Prostate gland (tissue), 2 donors: Measurements from ENCODE around the gene MYBPC3. TPM values are rescaled to one million over a fixed set of nuclear protein-coding genes. Genes with fewer than 3 reads are reported as not detected.

Experiments
- DNase-seq: peaks from one replicate; pipeline ENCODE4 v3.0.0-alpha.2; 2019; ENCODE audit warnings: low spot score
- H3K27ac ChIP-seq, 2 donors: fragments of 200-600 bp; sonication (generic); 2 replicates each; pipeline ENCODE4 v1.5.1; 2017 to 2019
- H3K27me3 ChIP-seq: fragments of 200-600 bp; sonication (generic); replicated peaks from 2 replicates; pipeline ENCODE4 v1.5.1; 2019; ENCODE audit not compliant: insufficient read depth
- H3K36me3 ChIP-seq, 2 donors: fragments of 200-600 bp; sonication (generic); 1 replicate in 1 of 2; 2 replicates in 1 of 2; pipeline versions ENCODE4 v1.5.1 to v1.8.1; 2017 to 2019
- H3K4me1 ChIP-seq: fragments of 200-600 bp; sonication (generic); replicated peaks from 2 replicates; pipeline ENCODE4 v1.5.1; 2019
- H3K4me3 ChIP-seq, 2 donors: fragments of 200-600 bp; sonication (generic); 2 replicates each; pipeline ENCODE4 v1.5.1; 2017 to 2019
- H3K9me3 ChIP-seq: fragments of 200-600 bp; sonication (generic); 2 replicates; pipeline ENCODE4 v1.5.1; 2017
- CTCF ChIP-seq, 4 experiments: fragments of 200-600 bp in 2 of 4; fragments of 450-650 bp in 2 of 4; sonication (generic) in 2 of 4; IDR thresholded peaks; 1 replicate in 3 of 4; 2 replicates in 1 of 4; pipeline ENCODE4 v1.5.1; 2016 to 2019; ENCODE audit warnings: antibody characterized with exemption in 4 of 4, mild to moderate bottlenecking in 2 of 4, moderate library complexity in 2 of 4
- POLR2A ChIP-seq: fragments of 450-650 bp; IDR thresholded peaks from one replicate; pipeline ENCODE4 v1.6.1; 2016; ENCODE audit warnings: antibody characterized with exemption, mild to moderate bottlenecking
- POLR2AphosphoS5 ChIP-seq: sonication (generic); formaldehyde crosslinking; IDR thresholded peaks from one replicate; pipeline ENCODE4 v1.6.1; 2017; ENCODE audit warnings: antibody characterized with exemption
- WGBS: methylation state at CpG from one replicate; pipeline ENCODE4 v1.1.5; 2018; 5-methylcytosine and 5-hydroxymethylcytosine counted together
- intact Hi-C: fragments of 100-400 bp; cut with DNase I; formaldehyde crosslinking; loops from one replicate; pipeline ENCODE4 v1.14.2; 2022
- total RNA-seq, 2 donors: library from RNA; depleted of rRNA; stranded (reverse); fragments of >200 nt; gene quantifications; one replicate each; pipeline ENCODE4 v1.1.0, GENCODE V29; 2016

Gene MYBPC3
- total RNA-seq, 2 donors from 2014 or later = 0.91 TPM; not detected in 1

GRCh38 chr11:47348131-47348802 is 4.2 kb downstream of the MYBPC3 start:
- no peak for DNase-seq
- Histone ChIP-seq H3K36me3 (no peaks in the 10 kb centered on the region), H3K27ac (no peak overlapping the region), H3K27me3 (no peaks in the 10 kb centered on the region), H3K9me3 (no peaks in the 10 kb centered on the region), H3K4me1 (no peaks in the 10 kb centered on the region), H3K4me3 (no peak overlapping the region)
- no peak for TF ChIP-seq POLR2AphosphoS5
- no peak for TF ChIP-seq POLR2A
- no peak for TF ChIP-seq CTCF (IDR thresholded peaks at IDR 0.05)
- 83% methylated on average over 24 of the region's 24 CpGs for WGBS
- intact Hi-C loops = no loop called here

- no peaks in the 10 kb centered on the region for H3K27me3 ChIP-seq
- WGBS = 76% methylated on average over 5 of the region's 5 CpGs
- H3K27ac ChIP-seq = no peak overlapping the region
- no peaks in the 10 kb centered on the region for H3K36me3 ChIP-seq
- DNase-seq = no peak
- no peaks in the 10 kb centered on the region for H3K9me3 ChIP-seq
- TF ChIP-seq CTCF (IDR thresholded peaks at IDR 0.05) (no peak), POLR2A (no peak), POLR2AphosphoS5 (no peak)
- intact Hi-C loops = no loop called here
- no peaks in the 10 kb centered on the region for H3K4me1 ChIP-seq
- H3K4me3 ChIP-seq = no peak overlapping the region
Measured at GRCh38 chr11:47347137-47347536, 5.4 kb downstream of the MYBPC3 start.

- 91% methylated on average over 18 of the region's 18 CpGs for WGBS
- no peaks in the 10 kb centered on the region for H3K9me3 ChIP-seq
- H3K27ac ChIP-seq = no peak overlapping the region
- no peak overlapping the region for H3K4me3 ChIP-seq
- no peaks in the 10 kb centered on the region for H3K4me1 ChIP-seq
- no peak for TF ChIP-seq POLR2A
- TF ChIP-seq CTCF (IDR thresholded peaks at IDR 0.05) = no peak
- no peak for TF ChIP-seq POLR2AphosphoS5
- H3K36me3 ChIP-seq = no peaks in the 10 kb centered on the region
- intact Hi-C loops = no loop called here
- no peak for DNase-seq
- H3K27me3 ChIP-seq = no peaks in the 10 kb centered on the region
Measured at GRCh38 chr11:47345890-47346563, 6.5 kb downstream of the MYBPC3 start.

- intact Hi-C loops = no loop called here
- DNase-seq = no peak
- 94% methylated on average over 15 of the region's 15 CpGs for WGBS
- Histone ChIP-seq H3K27ac (no peak overlapping the region), H3K36me3 (no peaks in the 10 kb centered on the region), H3K4me1 (no peaks in the 10 kb centered on the region), H3K9me3 (no peaks in the 10 kb centered on the region), H3K27me3 (no peaks in the 10 kb centered on the region), H3K4me3 (no peak overlapping the region)
- no peak for TF ChIP-seq POLR2AphosphoS5
- no peak for TF ChIP-seq POLR2A
- no peak for TF ChIP-seq CTCF (IDR thresholded peaks at IDR 0.05)
Measured at GRCh38 chr11:47342854-47343253, 9.6 kb downstream of the MYBPC3 start.
